DOHH2 (cell line): ENCODE measurements around the gene KBTBD12.

Source experiments
- EZH2phosphoT487 ChIP-seq: fragments of 200-600 bp; sonication (generic); IDR thresholded peaks from 2 replicates; pipeline ENCODE4 v1.6.1; 2017; ENCODE audit warnings: borderline replicate concordance, mild to moderate bottlenecking, antibody characterized with exemption, low read length, moderate library complexity, mixed read lengths
- TF ChIP-seq, protein P1 (sequence below): fragments of 200-600 bp; sonication (generic); IDR thresholded peaks from one replicate; pipeline ENCODE4 v1.5.1; 2014; ENCODE audit warnings: antibody characterized with exemption, mild to moderate bottlenecking, low read depth, low read length; ENCODE audit not compliant: poor library complexity, severe bottlenecking

DNA sequence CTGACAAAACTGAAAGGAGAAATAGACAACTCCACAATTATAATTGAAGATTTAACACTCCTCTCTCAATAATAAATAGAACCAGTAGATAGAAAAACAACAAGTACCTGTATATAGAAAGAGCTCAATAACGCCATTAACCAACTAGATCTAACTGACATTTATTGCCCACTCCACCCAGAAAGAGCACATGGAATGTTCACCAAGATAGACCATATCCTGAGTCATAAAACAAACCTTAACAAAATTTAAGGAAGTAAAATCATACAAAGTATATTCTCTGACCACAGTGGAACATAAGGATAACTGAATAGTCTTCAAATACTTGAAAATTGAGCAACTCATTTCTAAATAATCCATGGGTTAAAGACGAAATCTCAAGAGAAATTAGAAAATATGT is 25.1 kb downstream of the KBTBD12 start:
- TF ChIP-seq, protein P1, sequence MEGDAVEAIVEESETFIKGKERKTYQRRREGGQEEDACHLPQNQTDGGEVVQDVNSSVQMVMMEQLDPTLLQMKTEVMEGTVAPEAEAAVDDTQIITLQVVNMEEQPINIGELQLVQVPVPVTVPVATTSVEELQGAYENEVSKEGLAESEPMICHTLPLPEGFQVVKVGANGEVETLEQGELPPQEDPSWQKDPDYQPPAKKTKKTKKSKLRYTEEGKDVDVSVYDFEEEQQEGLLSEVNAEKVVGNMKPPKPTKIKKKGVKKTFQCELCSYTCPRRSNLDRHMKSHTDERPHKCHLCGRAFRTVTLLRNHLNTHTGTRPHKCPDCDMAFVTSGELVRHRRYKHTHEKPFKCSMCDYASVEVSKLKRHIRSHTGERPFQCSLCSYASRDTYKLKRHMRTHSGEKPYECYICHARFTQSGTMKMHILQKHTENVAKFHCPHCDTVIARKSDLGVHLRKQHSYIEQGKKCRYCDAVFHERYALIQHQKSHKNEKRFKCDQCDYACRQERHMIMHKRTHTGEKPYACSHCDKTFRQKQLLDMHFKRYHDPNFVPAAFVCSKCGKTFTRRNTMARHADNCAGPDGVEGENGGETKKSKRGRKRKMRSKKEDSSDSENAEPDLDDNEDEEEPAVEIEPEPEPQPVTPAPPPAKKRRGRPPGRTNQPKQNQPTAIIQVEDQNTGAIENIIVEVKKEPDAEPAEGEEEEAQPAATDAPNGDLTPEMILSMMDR: no peak
- no peak for TF ChIP-seq EZH2phosphoT487
